ENCODE data around the gene TGIF1.

Gene TGIF1

DNA sequence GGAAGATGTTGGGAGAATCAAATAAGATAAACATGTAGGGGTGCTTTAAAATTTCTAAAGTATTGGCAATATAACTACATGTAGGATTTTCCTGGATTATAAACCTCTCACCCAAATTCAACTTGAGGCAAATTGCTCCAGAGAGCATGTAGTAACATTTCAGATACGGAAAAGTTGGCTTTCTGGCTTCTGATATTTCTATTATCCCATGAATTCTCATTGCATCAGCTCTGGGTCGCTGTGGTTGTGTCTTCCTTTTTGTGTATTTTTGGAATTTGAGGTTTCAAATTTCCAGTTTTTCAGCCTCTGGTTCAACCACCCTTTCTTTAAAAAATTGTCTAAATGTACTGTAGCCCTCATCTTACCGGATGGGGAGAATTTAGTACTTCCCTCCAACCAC is 32.3 kb downstream of the TGIF1 start:
- DNase-seq (ENCODE audit: low read depth, low spot score), result no peak

DNA sequence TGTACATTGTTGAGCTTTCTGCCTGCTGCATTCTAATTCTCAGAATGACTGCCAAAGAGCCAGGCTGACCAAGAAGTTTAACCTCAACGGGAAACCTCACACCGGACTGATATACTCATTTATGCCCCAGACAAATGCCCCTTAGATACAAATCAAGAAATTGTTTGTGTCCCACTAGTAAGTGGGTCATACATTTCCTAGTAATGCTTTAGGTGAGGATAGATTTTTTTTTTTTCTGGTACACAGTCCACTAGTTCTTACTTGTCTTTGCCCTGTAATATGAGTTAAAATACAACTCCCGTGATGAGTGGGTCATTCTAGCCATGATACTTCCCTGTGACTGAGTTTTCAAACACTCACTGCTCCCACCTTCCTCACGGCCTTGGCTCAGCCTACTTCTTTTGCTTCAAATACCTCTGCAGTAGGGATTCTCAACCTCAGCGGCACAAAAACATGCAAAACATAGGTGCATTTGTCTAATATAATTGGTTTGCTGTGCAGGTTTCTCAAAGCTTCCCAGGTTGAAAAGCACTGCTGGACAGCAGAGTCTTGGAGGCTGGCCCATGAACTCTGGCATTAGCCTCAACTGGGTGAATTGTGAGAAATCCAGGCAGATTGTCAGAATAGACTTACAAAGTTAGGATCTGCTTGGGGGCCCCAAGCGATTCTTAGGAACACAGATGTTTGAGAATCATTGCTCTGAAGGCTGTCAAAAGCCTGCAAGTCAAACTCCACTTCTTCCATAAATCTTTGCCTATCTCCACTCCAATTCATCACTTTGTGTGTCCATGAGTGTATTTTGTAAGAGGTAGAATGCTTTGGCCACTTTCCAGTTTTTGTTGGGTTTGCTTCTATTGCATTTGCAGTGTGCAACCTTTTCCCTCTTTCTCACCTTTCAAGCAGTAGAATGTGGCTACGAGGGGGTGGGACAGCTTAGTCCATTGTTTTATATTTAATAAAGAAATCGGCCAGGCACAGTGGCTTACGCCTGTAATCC is 35.5 kb downstream of the TGIF1 start:
- DNase-seq (ENCODE audit: low read depth, low spot score), result no peak

DNA sequence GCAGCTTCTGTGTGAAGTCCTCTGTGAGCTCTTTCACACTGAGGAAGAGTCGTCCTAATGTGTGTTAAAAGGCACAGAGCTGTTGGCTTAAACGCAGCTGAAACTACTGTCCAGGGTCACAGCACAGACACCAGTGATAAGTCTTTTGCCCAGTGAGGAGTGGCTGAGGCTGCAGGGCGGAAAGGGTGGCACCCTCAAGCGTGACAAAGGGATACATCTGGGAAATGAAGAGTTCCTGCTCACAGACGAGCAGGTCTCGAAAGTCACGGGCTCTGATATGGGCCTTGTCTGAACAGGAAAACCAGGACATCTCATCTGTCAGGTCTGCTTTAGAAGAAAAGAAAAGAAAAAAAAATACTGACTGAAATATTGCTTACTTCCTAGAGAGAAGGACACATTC is 36.5 kb downstream of the TGIF1 start:
- no peak for DNase-seq (ENCODE audit: low read depth, low spot score)

DNA sequence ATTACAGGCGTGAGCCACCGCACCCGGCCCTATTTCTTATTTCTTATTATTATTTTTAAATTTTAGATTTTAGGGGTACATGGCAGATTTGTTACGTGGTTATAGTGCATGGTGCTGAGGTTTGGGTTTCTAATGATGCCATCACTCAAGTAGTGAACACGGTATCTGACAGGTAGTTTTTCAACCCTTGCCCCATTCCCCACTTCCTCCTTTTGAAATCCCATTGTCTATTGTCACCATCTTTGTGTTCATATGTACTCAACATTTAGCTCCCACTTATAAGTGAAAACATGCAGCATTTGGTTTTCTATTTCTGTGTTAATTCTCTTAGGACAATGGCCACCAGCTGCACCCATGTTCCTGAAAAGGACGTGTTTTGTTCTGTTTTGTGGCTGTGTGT is 39.5 kb downstream of the TGIF1 start:
- no peak for DNase-seq (ENCODE audit: low read depth, low spot score)

DNA sequence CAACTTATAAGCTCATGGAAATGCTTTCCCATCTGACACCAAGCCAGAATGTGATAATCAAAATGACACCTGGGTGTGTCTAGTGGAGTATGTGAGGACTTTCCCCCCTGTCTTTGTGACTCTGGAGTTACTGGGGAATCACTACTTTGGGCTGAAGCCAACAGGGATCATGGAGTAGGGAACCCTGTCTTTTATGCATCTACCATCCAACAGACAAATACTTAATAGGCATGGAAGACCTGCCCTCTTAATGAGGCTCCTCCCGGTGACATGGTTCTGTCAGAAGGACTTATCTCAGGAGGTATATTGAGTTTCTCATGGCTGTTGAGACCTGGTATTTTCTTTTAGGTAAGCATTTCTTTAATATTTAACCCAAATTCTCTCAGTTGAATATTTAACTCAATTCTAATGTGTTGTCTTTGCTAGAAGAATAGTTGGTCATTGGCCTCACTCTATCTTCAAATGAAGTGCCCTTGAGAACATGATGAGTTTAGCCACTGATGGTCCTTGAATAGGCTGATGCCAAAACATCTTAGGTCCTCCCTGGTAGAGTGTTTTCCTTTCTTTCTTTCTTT is 42.1 kb downstream of the TGIF1 start:
- no peak for DNase-seq (ENCODE audit: low read depth, low spot score)

DNA sequence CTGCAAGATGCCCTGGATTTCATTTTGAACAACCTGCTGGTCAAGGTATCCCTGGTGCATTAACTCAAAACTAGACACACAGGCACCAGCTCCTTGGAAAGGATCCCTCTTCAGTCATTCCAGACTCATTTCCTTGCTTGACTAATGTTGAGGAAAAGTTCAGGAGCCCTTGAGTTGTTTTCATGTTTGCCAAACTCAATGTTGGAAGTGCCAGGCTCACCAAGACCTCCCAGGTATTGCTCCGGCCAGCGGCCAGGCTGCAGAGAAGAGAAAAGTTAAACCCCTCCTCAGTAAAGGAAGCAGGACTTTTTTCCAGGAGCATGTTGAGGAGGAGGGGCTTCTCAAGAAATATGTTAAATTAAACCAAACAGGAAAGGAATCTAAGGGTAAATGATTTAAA is 42.7 kb downstream of the TGIF1 start:
- no peak for DNase-seq (ENCODE audit: low read depth, low spot score)

DNA sequence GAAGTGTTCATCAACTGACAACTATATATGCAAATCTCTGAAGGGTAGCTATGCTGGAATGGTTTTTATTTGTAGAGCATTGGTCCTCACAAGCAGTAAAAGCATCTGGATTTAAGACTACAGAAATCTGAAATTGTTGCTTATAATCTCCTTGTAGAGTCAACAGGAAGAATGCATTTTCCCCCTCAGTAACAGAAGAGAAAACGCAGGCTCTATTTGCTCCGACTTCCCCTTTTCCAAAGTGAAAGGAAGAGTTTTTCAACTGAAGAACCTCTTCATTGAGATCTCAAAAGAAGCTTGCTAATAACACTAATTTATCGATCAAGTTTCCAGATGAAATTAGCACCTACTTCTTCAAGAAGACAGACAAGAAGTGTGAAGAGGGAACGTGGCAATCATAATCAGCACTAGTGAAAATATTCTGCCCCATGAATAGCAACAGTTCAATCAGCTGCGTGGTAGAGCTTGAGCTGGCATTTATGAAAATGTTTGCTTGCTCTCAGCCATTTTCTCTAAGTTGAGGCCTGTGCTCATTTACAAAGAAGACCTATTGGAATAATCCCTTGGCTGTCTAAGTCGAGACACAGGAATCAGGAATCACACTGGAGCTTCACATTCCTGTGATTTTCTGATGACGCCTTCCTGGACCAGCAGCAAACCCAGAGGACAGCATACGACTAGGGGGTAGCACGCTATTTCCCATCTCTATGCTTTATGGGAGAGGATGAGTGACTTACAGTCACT is 43.7 kb downstream of the TGIF1 start:
- DNase-seq (ENCODE audit: low read depth, low spot score), result no peak

DNA sequence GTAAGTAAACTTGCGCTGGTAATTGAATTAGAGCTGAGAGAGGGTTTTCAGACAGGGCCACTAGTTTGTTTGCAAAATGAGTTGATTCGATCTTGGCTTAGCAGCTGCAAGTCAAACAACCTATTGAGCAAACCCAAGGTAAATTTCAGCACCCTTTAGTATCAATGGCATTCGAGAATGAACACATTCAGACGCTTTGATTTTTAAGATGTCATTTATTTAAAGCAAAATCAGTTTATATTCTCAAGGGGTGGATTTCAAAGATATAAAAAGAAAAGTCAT is 44.2 kb downstream of the TGIF1 start:
- DNase-seq (ENCODE audit: low read depth, low spot score), result no peak

DNA sequence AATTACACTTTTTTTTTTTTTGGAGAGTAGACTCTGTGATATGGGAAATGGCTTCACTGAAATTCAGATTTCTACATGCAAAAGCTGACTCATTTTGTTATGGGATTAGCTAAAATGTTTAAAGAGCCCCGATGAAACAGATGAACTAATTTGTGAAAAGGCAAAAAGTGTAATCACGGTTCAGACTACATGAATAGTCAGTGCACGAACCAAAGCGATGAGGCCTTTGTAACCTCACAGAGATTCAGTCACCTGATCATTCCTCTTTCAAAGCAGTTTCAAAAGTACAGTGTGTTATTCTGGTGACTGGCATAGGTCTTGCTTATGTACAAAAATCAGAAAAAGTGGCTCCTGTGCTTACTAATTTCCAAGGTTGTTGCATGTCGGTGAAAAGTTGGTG is 44.6 kb downstream of the TGIF1 start:
- no peak for DNase-seq (ENCODE audit: low read depth, low spot score)

DNA sequence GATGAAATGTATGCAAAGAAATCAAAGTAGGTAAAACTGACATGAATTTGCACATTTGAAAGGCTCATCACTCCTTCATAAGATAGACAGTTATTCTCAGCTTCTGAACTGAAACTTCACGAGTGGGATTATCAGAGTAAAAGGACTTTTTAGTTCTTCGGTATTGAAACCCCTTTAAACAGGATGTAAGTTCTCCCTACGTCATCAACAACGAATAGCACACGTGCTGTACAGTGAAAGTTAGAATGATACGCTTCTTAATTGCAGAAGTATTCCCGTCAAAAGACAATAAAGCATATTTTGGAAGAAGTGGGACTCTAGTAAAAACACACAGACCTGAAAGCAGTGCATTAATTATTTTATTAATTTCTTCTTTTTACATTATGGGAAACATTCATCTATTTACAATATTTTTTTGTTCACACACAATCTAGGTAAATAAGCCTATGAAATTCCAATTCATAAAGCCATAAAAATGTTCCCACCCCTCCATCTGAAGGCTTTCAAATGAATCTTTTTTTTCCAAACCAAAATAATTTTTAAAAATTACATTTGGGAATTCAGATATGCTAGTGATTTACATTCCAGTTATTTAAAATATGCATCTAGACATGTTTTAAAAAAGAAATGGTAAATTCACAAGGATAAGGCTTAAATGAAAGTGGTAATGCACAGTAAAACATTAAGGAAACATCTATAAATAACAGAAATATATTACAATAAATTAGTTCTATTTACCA is 45.9 kb downstream of the TGIF1 start:
- no peak for DNase-seq (ENCODE audit: low read depth, low spot score)

DNA sequence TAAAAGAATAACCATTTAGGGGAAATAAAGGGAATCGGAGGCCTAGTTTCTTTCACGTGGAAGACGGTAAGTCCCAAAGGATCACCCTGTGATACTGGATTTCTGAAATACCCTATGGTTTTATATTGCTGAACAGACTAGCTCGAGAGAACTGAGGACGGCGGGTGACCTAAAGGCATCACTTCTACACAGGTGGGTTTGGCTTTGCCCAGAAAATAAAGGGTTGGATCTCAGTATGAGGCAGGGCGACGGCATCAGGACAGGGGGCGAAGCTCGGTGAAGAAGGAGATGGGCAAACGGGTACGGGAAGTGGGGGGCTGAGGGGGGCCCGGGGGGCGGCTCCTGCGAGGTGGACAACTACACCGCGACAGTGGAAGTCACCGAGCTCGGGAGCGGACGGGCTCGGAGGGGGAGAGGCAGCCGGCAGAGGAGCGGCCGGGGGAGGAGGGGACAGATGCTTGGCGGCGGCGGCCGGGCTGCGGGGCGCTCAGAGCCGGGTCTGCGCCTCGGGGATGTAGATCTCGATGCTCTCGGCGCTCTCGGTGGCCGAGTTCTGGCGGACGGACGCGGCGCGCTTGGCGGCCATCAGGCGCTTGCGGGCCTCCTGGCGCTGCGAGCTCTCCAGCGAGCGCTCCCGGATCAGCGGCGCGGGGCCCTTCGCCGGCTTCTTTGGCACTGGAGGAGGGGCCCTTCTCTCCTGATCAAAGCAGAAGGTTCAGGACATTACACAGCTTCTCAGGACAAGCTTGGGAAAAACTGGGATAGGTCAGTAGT is 48.9 kb downstream of the TGIF1 start:
- DNase-seq (ENCODE audit: low read depth, low spot score), result no peak

DNA sequence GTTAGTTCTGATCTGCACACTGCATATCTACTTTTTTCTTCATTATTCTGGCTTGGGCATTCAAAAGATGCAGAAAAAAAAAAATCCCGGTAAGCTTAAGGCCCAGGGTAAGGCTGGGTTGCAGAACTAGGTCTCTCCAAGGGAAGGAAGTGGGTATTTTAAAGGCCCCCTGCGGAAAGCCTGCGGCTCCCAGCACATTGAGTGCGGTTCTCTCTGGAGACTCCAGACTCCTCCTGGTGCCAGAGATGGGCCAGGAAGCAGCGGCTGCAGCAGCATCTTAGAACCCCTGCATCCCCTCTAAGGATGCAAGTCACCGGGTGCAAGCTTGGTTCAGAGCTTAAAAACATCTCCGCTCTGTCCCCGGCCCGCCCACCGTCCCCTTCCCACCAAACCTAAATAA is 49.5 kb downstream of the TGIF1 start:
- no peak for DNase-seq (ENCODE audit: low read depth, low spot score)

DNA sequence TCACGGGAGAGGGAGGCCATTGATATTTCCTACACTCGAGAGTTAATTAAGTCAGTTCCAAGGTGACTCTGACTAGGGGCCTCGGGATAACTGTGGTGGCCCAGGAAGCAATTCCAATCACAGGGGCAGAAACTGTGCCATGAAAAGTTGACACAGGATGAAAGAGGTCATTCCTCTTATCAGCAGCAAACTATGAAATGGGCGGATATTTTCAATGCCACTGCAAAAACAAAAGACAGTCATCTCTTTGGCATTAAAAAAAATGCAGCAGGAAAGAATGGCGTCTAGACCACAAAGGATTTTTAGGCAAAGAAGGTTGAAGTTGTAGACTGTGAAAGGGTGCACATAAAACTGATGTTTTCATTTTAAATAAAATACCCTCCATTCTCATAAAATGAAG is 50.0 kb downstream of the TGIF1 start:
- DNase-seq (ENCODE audit: low read depth, low spot score), result no peak

DNA sequence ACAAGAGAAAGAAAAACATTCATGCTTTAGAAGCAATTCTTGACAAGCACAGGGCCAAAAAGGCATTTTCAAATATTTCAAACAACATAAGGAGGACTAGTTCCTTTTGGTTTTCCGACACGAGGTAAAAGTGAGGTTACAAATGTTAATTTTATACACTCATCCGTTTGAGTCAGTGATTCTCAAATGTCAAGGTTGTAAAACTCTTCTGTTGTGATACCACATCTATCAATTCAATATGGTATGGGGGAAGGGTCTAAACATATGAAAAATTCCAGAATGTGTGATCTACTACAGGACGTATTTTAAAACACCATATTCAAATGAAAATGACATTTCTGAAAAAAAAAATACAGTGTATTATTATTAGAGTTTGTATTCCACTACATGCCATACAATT is 52.7 kb downstream of the TGIF1 start:
- DNase-seq (ENCODE audit: low read depth, low spot score), result no peak

DNA sequence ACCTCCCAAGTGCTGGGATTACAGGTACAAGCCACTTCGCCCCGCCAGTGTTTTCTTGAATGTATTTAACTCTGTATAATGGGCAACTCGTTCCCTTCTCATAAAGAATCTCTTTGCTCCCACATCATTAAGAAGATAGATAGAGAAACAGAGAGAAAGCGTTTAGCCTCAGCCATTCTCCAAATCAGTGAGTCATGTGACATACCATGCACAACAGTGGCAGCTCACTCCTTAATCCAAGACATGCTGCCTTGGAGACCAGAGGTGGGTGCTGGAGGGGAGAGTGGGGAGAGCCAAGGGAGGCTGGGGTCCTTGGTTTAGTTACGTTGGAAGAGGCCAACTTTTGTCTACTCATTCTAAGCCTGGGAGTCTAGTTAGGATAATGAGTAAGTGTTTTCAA is 54.7 kb downstream of the TGIF1 start:
- no peak for DNase-seq (ENCODE audit: low read depth, low spot score)

DNA sequence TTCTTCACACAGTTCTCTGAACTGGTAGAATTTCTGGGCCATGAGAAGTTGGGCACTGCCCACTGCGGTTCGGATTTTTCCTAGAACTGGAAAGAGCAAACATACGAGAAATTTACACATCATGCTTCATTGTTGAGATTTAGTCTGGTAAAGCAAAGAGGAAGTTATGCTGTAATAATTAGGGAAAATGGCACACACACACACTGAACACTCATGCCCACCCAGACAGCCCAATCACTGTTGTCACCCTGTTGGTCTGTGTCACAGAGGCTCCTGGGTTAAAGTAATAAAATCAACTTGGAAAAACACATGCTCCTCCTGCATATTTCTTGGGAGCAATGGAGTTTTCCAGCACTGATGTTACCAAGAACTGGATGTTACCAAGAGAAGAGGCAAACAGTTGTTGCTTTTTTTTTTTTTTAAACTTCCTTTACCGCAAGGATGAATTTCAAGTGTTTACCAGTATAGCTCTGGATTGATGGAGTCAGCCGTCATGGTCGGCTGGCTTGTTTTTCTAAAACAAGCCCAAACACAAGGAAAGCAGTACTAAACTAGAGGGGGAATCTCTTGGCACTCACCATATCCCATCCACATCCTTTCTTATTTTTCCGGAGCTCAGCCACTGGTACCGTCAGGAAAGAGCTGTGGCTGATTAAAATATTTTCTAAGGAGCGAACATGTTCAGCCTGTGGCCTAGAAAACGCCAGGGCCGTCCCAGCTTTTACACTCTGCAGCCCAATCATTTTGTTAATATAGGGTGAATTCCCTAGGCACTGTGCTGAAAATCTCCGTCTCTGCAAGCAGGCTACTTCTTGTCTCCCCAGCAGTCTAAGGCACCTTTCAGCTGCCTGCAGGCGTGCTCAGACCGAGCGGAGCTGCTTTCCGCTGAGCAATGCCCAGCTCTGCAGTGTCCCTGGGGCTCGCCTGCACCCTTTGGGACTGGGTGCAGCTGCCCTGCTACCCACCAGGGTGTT is 58.9 kb downstream of the TGIF1 start:
- no peak for DNase-seq (ENCODE audit: low read depth, low spot score)
